Stimulated activated CD4-positive, alpha-beta T cell treated with anti-CD3 and anti-CD28 coated beads, Interleukin-1b, Interleukin-23, amount 100 ng/mL, for 24 hours (primary cell): ENCODE measurements around the gene GPC3.
"Not testable (repeated sequence)": the region's sequence is repeated elsewhere in the genome, so short reads cannot be mapped to it uniquely, and the experiment has no call there.

Experiments
- DNase-seq, 4 experiments: peaks; one replicate each; pipeline ENCODE4 v3.0.0-alpha.2; 2020; ENCODE audit warnings: low read depth in 4 of 4, low spot score in 1 of 4

GPC3 gene

GRCh38 chrX:133533249-133533648, 452.1 kb downstream of the GPC3 start:
- DNase-seq = no peak

GRCh38 chrX:133530960-133531359, 454.4 kb downstream of the GPC3 start:
- no peak for DNase-seq

- DNase-seq = no peak
Observed at GRCh38 chrX:133529578-133529977, 455.8 kb downstream of the GPC3 start.

- no peak for DNase-seq
Observed at GRCh38 chrX:133527825-133528224, 457.6 kb downstream of the GPC3 start.

- DNase-seq = no peak
Observed at GRCh38 chrX:133527415-133527814, 458.0 kb downstream of the GPC3 start.

- DNase-seq = not testable (repeated sequence)
Observed at GRCh38 chrX:133526773-133527172, 458.6 kb downstream of the GPC3 start.

- no peak for DNase-seq
Observed at GRCh38 chrX:133523526-133523925, 461.9 kb downstream of the GPC3 start.

- no peak for DNase-seq
Observed at GRCh38 chrX:133523081-133523487, 462.3 kb downstream of the GPC3 start.

- no peak for DNase-seq
Observed at GRCh38 chrX:133516686-133517085, 468.7 kb downstream of the GPC3 start.

GRCh38 chrX:133514486-133514885, 470.9 kb downstream of the GPC3 start:
- no peak for DNase-seq

GRCh38 chrX:133513123-133513522, 472.3 kb downstream of the GPC3 start:
- no peak for DNase-seq

- DNase-seq = no peak
Observed at GRCh38 chrX:133511041-133511440, 474.4 kb downstream of the GPC3 start.

- no peak for DNase-seq
Observed at GRCh38 chrX:133497356-133497755, 488.0 kb downstream of the GPC3 start.

GRCh38 chrX:133495464-133496391, 489.7 kb downstream of the GPC3 start:
- no peak for DNase-seq

GRCh38 chrX:133493366-133493765, 492.0 kb downstream of the GPC3 start:
- DNase-seq = no peak

GRCh38 chrX:133490955-133491354, 494.4 kb downstream of the GPC3 start:
- DNase-seq = no peak
